CD14-positive monocyte (primary cell): ENCODE measurements around the gene TRIM62. TPM values are rescaled to one million over a fixed set of nuclear protein-coding genes. Genes with fewer than 3 reads are reported as not detected.
A peak's percentile ranks its signal among the peaks of the same experiment; 100 is the strongest.

ENCODE experiments used
- DNase-seq, 3 donors: peaks; one replicate each; pipeline ENCODE4 v3.0.0-alpha.2; 2011 to 2022
- H2AFZ ChIP-seq: 2 replicates; pipeline ENCODE4 v1.6.0; 2012; ENCODE audit warnings: mild to moderate bottlenecking, low read depth, low read length, inconsistent platforms; ENCODE audit not compliant: insufficient read depth, poor library complexity, severe bottlenecking
- H3K27ac ChIP-seq, 2 donors: 1 replicate in 1 of 2; 2 replicates in 1 of 2; pipeline ENCODE4 v1.5.1; 2012 to 2013; ENCODE audit warnings: low read length in 2 of 2, control low read depth in 1 of 2, inconsistent platforms in 1 of 2, low read depth in 1 of 2, mild to moderate bottlenecking in 1 of 2
- H3K27me3 ChIP-seq, 2 donors: one replicate each; pipeline versions ENCODE4 v1.6.0 to v1.6.1; 2011 to 2013; ENCODE audit warnings: low read length in 2 of 2; ENCODE audit not compliant: control insufficient read depth in 2 of 2, insufficient read depth in 2 of 2
- H3K36me3 ChIP-seq, 2 donors: replicated peaks in 1 of 2; 1 replicate in 1 of 2; 2 replicates in 1 of 2; pipeline versions ENCODE4 v1.5.1 to v1.6.1; 2012 to 2013; ENCODE audit warnings: low read length in 2 of 2, control low read depth in 1 of 2, inconsistent platforms in 1 of 2, mild to moderate bottlenecking in 1 of 2; ENCODE audit not compliant: insufficient read depth in 2 of 2, control insufficient read depth in 1 of 2
- H3K4me1 ChIP-seq, 2 donors: 1 replicate in 1 of 2; 2 replicates in 1 of 2; pipeline versions ENCODE4 v1.5.1 to v1.6.1; 2012 to 2013; ENCODE audit warnings: low read length in 2 of 2, control low read depth in 1 of 2, inconsistent platforms in 1 of 2, mild to moderate bottlenecking in 1 of 2, moderate library complexity in 1 of 2; ENCODE audit not compliant: insufficient read depth in 2 of 2, control insufficient read depth in 1 of 2
- H3K4me2 ChIP-seq: replicated peaks from 2 replicates; pipeline ENCODE3; 2012; ENCODE audit warnings: low read length, moderate library complexity, mild to moderate bottlenecking; ENCODE audit not compliant: poor library complexity, severe bottlenecking; ENCODE audit errors: extremely low read depth
- H3K4me3 ChIP-seq, 3 experiments: fragments of 200-600 bp in 1 of 3; sonication (generic) in 1 of 3; replicated peaks in 1 of 3; 1 replicate in 2 of 3; 2 replicates in 1 of 3; pipeline ENCODE4 v1.5.1; 2011 to 2013; ENCODE audit warnings: low read length in 3 of 3, mild to moderate bottlenecking in 3 of 3, control low read depth in 2 of 3, low read depth in 2 of 3, inconsistent platforms in 1 of 3, moderate library complexity in 1 of 3
- H3K79me2 ChIP-seq: 2 replicates; pipeline ENCODE4 v1.6.0; 2012; ENCODE audit warnings: mild to moderate bottlenecking, control low read depth, inconsistent platforms, low read length, moderate library complexity; ENCODE audit not compliant: insufficient read depth
- H3K9ac ChIP-seq: 2 replicates; pipeline ENCODE4 v1.6.0; 2017; ENCODE audit warnings: low read length, mild to moderate bottlenecking; ENCODE audit not compliant: insufficient read depth, poor library complexity, severe bottlenecking
- H3K9me3 ChIP-seq, 2 donors: replicated peaks in 1 of 2; 1 replicate in 1 of 2; 2 replicates in 1 of 2; pipeline versions ENCODE4 v1.5.1 to v1.6.1; 2012 to 2013; ENCODE audit warnings: low read length in 2 of 2, control low read depth in 1 of 2; ENCODE audit not compliant: control insufficient read depth in 1 of 2, insufficient read depth in 1 of 2
- H4K20me1 ChIP-seq: 2 replicates; pipeline ENCODE4 v1.6.0; 2012; ENCODE audit warnings: mild to moderate bottlenecking, low read length, control low read depth, moderate library complexity; ENCODE audit not compliant: insufficient read depth
- H3K27ac Mint-ChIP-seq, 7 donors: one replicate each; pipeline ENCODE4 v1.8.0; 2020; ENCODE audit warnings: mild to moderate bottlenecking in 7 of 7, mixed read lengths in 7 of 7, moderate library complexity in 6 of 7, inconsistent platforms in 2 of 7
- H3K27me3 Mint-ChIP-seq, 3 donors: one replicate each; pipeline ENCODE4 v1.8.0; 2021 to 2022; ENCODE audit warnings: low read depth in 3 of 3, mild to moderate bottlenecking in 3 of 3, mixed read lengths in 3 of 3, moderate library complexity in 3 of 3, inconsistent platforms in 1 of 3
- H3K36me3 Mint-ChIP-seq, 2 donors: one replicate each; pipeline ENCODE4 v1.8.0; 2020; ENCODE audit warnings: mixed read lengths in 2 of 2, inconsistent platforms in 1 of 2, mild to moderate bottlenecking in 1 of 2
- H3K4me1 Mint-ChIP-seq: one replicate; pipeline ENCODE4 v1.8.0; 2020; ENCODE audit warnings: mild to moderate bottlenecking, mixed read lengths
- H3K4me3 Mint-ChIP-seq, 2 donors: one replicate each; pipeline ENCODE4 v1.8.0; 2020; ENCODE audit warnings: mild to moderate bottlenecking in 2 of 2, mixed read lengths in 2 of 2, moderate library complexity in 1 of 2
- H3K9me3 Mint-ChIP-seq, 7 donors: one replicate each; pipeline ENCODE4 v1.8.0; 2020 to 2022; ENCODE audit warnings: mixed read lengths in 7 of 7, mild to moderate bottlenecking in 6 of 7, moderate library complexity in 6 of 7, inconsistent platforms in 2 of 7
- CTCF ChIP-seq: fragments of 200-600 bp; IDR thresholded peaks from one replicate; pipeline ENCODE4 v1.8.0; 2022; ENCODE audit warnings: antibody characterized with exemption, mild to moderate bottlenecking
- WGBS: methylation state at CpG from one replicate; pipeline ENCODE4 v1.1.5; 2013; ENCODE audit warnings: missing lambda C conversion rate; ENCODE audit not compliant: insufficient coverage; 5-methylcytosine and 5-hydroxymethylcytosine counted together
- intact Hi-C, 2 donors: fragments of 100-400 bp; cut with micrococcal nuclease; formaldehyde crosslinking; loops; one replicate each; pipeline versions ENCODE4 v1.15.0 to v1.15.1; 2023
- polyA plus RNA-seq, 3 donors: library from polyadenylated mRNA; depleted of rRNA in 1 of 3; unstranded in 2 of 3; stranded (reverse) in 1 of 3; fragments of 300-500 nt in 2 of 3; fragments of >200 nt in 1 of 3; fragmentation: Illumina TruSeq in 2 of 3; gene quantifications; 1 replicate in 2 of 3; 2 replicates in 1 of 3; pipeline ENCODE4 v1.2.3, GENCODE V29; 2012 to 2021

The TRIM62 gene
- polyA plus RNA-seq, 3 donors, result 1.7 to 8.1 (median 2.1) TPM

DNA sequence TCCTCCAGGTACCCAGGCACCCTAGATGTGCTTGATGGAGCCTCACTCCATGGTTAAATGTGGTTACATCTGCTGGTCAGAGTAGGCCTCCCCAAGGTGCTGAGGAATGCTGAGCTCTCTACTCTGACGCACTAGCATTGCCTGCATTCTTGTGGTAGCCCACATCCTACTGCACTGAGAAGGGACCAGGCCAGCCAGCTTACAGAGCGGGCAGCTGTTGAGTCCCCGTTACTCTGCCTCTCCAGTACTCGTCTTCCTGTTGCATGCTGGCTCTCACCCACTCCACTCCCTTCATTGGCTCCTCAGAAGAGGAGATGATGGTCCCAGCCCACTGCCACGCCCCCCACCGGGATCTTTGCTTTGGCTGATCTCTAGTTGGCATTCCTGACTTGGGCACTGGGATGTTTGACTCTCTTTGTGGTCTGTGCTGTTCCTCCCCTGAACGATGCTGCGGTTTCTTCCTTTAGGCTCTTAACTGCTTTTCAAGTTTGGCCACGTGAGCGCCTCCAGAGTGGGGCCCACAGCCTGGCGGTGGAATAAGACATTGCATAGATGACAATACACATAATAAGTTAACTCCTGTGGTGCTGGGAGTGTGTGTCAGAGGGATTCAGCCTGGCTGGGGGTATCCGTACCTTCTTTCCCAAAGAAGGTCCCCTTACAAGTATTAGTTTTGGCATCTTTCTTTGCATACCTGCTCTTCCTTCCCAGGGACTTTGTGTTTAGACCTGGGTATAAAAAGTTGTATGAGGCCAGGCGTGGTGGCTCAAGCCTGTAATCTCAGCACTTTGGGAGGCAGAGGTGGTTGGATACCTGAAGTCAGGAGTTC, 82.3 kb downstream of the TRIM62 start:
- H3K4me1 ChIP-seq, result peaks cover 11 to 18% of the 10 kb centered on the region in 2 donors
- Mint-ChIP-seq H3K27me3 (peaks cover 2 to 6% (median 3%) of the 10 kb centered on the region in 3 donors), H3K9me3 (no peaks in the 10 kb centered on the region), H3K36me3 (no peaks in the 10 kb centered on the region), H3K27ac (peak overlapping the region in 6 of 7 donors; percentile 8 to 85 (median 34)), H3K4me1 (peaks cover 26% of the 10 kb centered on the region), H3K4me3 (peak overlapping the region; percentile 1 to 53)
- no peaks in the 10 kb centered on the region for H3K36me3 ChIP-seq
- no peaks in the 10 kb centered on the region for H4K20me1 ChIP-seq
- no peaks in the 10 kb centered on the region for H3K79me2 ChIP-seq
- intact Hi-C loops, result loop anchor here in 1 of 2 donors (10.0 kb wide), 1 partner anchor 515 kb away; no protein-coding TSS in a partner anchor
- DNase-seq, result peak in 1 of 3 donors; percentile 15
- H3K27ac ChIP-seq, result no peak overlapping the region
- H3K27me3 ChIP-seq, result no peaks in the 10 kb centered on the region
- peak overlapping the region; percentile 68 for H2AFZ ChIP-seq
- H3K4me2 ChIP-seq, result peak overlapping the region; percentile 34
- no peaks in the 10 kb centered on the region for H3K9me3 ChIP-seq
- H3K4me3 ChIP-seq, result no peak overlapping the region
- 17% methylated on average over 6 of the region's 13 CpGs for WGBS
- peak overlapping the region; percentile 12 for H3K9ac ChIP-seq
- TF ChIP-seq CTCF, result peak; percentile 37

DNA sequence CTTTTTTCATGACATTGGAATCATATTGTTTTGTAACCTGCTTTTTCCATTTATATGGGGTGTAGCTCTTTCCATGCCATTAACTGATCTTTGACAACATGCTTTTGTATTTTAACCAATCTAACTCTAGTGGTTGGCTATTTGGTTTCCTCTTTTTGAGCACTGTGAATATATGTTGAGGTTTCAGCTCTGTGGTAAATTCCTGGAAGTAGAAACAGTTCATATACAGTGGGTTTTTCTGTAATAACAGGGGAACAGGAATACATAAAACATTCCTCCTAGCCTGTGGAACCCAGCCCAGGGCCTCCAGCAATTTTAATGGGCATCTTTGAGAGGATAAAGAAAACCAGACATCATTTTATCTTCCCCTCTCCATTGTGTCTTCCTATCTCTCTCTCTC, 83.5 kb downstream of the TRIM62 start:
- Histone ChIP-seq H3K27ac (no peak overlapping the region), H3K9me3 (no peaks in the 10 kb centered on the region), H3K4me2 (no peak overlapping the region), H3K36me3 (no peaks in the 10 kb centered on the region), H3K27me3 (no peaks in the 10 kb centered on the region), H2AFZ (no peak overlapping the region), H3K4me1 (peaks cover 11 to 18% of the 10 kb centered on the region in 2 donors), H3K9ac (no peak overlapping the region), H3K79me2 (no peaks in the 10 kb centered on the region), H3K4me3 (no peak overlapping the region), H4K20me1 (no peaks in the 10 kb centered on the region)
- H3K4me3 Mint-ChIP-seq, result no peak overlapping the region
- peaks cover 2 to 6% (median 4%) of the 10 kb centered on the region in 3 donors for H3K27me3 Mint-ChIP-seq
- DNase-seq, result no peak
- peaks cover 26% of the 10 kb centered on the region for H3K4me1 Mint-ChIP-seq
- TF ChIP-seq CTCF, result no peak
- no peaks in the 10 kb centered on the region for H3K9me3 Mint-ChIP-seq
- intact Hi-C loops, result loop anchor here in 1 of 2 donors (10.0 kb wide), 1 partner anchor 516 kb away; no protein-coding TSS in a partner anchor
- H3K27ac Mint-ChIP-seq, result peak overlapping the region in 1 of 7 donors; percentile 30
- H3K36me3 Mint-ChIP-seq, result no peaks in the 10 kb centered on the region
